Keratinocyte (primary cell): ENCODE data around the gene MSS51.

Source experiments
- CTCF ChIP-seq, 3 experiments: IDR thresholded peaks in 1 of 3; conservative IDR thresholded peaks in 1 of 3; optimal IDR thresholded peaks in 1 of 3; 2 replicates in 2 of 3; 3 replicates in 1 of 3; pipeline versions ENCODE3 to v1.5.1; 2011; ENCODE audit warnings: low read length in 3 of 3, mild to moderate bottlenecking in 3 of 3, moderate library complexity in 2 of 3, control low read depth in 1 of 3, inconsistent platforms in 1 of 3; ENCODE audit not compliant: insufficient read depth in 2 of 3; ENCODE audit errors: extremely low read depth in 1 of 3
- EZH2 ChIP-seq: IDR thresholded peaks from one replicate; pipeline ENCODE4 v1.6.1; 2012; ENCODE audit warnings: inconsistent platforms, mild to moderate bottlenecking, low read length, moderate library complexity

GRCh38 chr10:73432646-73433537 lies 469 bp downstream of the MSS51 start:
- TF ChIP-seq CTCF (optimal IDR thresholded peaks at IDR 0.05 in 1 of 3, IDR thresholded peaks at IDR 0.05 in 1 of 3, conservative IDR thresholded peaks at IDR 0.05 in 1 of 3; ENCODE audit: extremely low read depth in 1 of 3, insufficient read depth in 2 of 3, low read length in 3 of 3), result no peak
- no peak for TF ChIP-seq EZH2
